SHP77 (cell line): ENCODE data around the gene AFG1L.
"Not testable (repeated sequence)": the region's sequence is repeated elsewhere in the genome, so short reads cannot be mapped to it uniquely, and the experiment has no call there.

ENCODE experiments used
- DNase-seq, 2 experiments: peaks; one replicate each; lab custom pipeline; 2025; lab: John Stamatoyannopoulos, UW

The AFG1L gene

GRCh38 chr6:108416047-108416833, 121.4 kb downstream of the AFG1L start:
- not testable (repeated sequence) for DNase-seq

DNA sequence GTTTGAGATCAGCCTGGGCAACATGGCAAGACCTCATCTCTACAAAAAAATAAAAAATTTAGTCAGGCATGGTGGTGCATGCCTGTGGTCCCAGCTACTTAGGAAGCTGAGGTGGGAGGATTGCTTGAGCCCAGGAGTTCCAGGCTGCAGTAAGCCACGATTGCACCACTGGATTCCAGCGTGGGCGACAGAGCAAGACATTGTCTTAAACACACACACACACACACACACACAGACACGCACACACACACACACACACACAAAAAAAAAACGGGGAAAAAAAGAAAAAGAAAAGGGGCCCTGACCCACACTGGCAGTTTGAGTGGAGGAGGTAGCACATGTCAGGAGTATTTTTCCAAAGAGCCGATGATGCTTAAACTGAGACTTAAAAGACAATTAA, 122.2 kb downstream of the AFG1L start:
- no peak for DNase-seq

DNA sequence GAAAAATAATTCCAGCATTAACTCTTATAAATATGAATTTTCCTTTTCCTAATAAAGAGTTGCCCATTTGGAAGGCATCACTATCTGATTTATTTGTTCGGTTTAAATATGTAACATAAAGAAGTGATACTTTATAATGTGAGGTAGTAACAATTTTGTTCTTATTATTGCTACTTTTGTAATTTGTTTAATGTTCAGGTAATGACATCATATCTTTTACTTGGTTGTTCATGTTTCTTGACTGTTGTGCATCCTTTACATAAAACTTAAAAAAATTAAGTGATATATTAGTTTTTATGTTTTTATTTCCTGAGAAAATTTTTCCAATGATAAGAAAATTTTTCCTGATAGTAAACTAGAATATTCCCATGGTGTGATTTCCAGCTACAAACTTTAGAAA, 124.6 kb downstream of the AFG1L start:
- DNase-seq, result no peak

DNA sequence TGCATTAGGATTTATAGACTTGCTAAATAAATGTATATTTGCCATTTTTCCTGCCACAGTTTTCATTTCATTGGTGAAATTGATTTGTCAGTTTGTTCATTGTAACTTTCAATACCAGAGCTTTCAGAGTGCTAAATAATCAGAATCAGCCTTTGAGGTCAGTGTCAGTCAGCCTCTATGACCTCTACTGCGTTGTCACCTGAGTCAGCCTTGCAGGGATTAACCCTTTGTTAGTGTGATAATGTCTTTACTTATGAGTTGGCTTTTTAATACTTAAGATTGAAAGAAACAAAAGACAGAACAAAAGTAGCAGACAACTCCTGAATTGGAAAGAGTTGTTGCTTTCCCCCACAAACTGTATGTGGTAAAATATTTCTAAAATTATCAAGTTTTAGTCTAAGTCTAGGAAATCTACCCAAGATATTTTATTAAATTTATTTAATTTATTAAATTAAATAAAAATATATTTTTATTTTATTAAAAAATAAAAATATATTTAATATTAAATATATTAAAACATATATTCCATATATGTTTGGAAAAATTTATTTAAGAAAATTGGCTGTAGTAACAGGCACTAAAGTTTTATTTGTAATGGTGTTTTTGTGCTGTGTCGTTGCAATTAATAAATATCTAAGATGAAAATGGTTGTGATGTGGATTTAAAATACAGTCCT, 125.2 kb downstream of the AFG1L start:
- DNase-seq, result no peak

GRCh38 chr6:108421366-108421765, 126.5 kb downstream of the AFG1L start:
- no peak for DNase-seq

- DNase-seq, result no peak
Observed at GRCh38 chr6:108423982-108424705, 129.3 kb downstream of the AFG1L start.

- DNase-seq, result no peak
Observed at GRCh38 chr6:108425428-108425827, 130.6 kb downstream of the AFG1L start.

DNA sequence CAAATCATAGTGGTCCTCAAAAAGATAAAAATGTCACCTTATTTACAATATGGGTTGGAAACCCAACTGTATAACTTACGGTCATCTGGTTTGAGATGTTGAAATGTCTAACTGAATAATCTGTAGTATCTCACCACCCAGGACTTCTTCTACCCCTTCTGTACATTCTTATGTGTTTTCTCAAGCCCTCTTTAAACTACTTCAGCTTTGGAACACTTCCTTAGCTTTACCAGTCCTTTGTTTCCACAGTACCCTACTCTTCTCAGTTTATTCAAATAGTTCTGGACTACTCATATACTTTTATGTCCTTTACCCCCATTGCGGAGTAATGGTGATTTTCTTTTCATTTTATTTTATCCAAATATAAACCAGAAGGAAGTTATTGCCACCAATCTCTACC, 137.3 kb downstream of the AFG1L start:
- DNase-seq, result no peak

DNA sequence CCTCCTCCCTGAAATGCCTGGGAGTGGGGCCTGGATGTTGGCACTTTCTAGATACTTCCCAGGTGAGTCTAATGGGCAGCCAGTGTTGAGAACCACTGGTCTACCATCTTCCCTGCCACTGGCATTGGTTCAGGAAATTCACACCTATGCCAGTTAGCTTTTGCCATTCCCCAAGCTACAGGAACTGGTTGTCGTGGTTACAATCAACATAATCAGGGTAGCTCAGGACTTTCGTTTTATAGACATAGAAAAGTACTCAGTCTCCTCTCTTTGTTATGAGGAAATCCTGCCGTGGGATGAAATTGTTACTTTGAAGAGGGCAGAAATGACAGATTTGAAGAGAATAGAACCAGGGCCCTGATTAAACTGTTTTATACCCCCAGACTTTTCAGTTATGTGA, 137.9 kb downstream of the AFG1L start:
- no peak for DNase-seq

GRCh38 chr6:108434222-108434621, 139.4 kb downstream of the AFG1L start:
- no peak for DNase-seq

DNA sequence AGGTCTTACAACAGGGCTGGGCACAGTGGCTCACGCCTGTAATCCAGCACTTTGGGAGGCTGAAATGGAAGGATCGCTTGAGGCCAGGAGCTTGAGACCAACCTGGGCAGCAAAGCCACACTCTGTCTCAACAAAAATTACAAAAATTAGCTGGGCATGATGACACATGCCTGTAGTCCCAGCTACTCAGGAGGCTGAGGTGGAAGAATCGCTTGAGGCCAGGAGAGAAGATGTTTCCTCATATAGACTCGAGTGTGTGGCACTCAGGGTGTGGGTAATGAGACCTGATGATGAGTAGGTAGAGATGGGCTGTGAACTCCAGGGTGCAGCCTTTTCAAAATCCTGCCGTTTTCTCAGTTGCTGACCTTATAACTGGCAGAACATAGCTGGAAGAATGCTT, 140.5 kb downstream of the AFG1L start:
- DNase-seq, result no peak

GRCh38 chr6:108436771-108437170, 141.9 kb downstream of the AFG1L start:
- DNase-seq, result no peak

DNA sequence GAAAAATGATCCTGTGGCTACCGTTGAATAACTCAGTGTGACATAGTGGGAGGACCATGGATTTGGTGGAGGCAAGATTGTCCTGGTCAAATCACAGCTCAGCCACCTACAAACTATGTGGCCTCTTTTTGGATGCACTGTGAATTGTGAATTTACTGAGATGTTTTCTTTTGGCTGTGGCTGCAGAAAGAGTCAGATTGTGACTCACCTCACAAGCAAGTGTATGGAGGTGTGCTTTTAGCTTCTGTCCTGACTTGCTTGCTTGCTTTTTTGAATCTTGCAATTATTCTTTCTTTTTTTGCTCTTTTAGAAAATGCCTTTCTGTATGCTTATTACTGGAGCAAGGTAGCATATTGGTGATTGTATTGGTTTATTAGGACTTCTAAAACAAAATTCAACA, 143.0 kb downstream of the AFG1L start:
- DNase-seq, result no peak

GRCh38 chr6:108438918-108439317, 144.1 kb downstream of the AFG1L start:
- DNase-seq, result no peak

DNA sequence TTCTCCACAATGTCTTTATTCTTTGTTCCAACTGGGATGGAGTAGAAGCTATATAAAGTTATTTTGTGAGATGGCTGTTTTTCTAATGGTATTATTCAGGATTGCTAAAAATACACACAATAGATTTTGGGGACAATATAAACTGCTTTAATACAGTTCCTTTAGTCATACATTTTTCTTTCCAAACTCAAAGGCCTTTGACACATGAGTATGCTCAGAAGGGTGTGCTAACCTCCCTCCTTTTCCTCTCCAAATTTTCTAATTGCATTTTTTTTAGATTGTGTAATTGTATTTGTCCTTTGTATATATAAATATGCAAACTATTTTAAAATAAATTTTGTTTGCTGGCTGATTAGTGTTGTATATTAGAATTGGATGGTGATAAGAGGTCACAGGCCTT, 146.3 kb downstream of the AFG1L start:
- DNase-seq, result no peak

GRCh38 chr6:108442770-108443520, 148.1 kb downstream of the AFG1L start:
- DNase-seq, result no peak

DNA sequence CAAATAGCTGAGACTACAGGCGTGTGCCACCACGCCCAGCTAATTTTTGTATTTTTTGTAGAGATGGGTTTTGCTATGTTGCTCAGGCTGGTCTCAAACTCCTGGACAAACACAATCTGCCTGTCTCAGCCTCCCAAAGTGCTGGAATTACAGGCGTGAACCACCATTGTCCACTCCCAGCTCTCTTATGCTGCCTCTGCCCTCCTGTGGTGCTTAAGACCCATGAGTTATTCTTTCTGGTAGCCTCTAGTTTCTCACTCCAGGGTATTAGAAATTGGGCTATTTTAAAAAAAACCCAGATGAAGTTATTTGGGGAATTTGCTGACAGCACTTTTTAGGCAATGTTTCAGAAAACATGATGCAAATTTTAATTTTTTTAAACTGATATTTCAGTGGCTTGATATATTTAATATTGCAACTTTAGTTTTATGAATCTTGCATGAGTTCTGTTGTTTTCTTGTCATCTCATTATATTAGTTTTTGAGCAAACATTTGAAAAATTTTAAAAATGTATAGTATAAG, 151.8 kb downstream of the AFG1L start:
- DNase-seq, result no peak

DNA sequence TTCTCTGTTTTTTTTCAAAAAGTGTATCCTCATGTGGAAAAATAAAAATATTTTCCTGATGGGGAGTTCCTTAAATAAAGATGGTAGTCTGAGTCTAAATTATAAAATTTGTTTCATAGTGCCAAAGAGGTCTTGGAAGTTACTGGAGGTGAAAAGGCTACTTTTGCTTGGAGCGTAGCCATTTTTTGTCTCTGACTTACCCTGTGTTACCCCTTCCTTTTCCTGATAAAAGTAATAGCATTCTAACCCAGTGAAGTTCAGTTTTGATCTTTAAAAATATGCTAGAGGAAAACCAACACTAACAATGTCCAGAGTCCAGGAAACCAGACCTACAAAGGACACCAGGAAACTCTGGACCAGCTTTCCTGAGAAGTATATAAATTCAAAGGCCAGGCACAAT, 153.6 kb downstream of the AFG1L start:
- no peak for DNase-seq

- DNase-seq, result not testable (repeated sequence)
Observed at GRCh38 chr6:108449717-108450116, 154.9 kb downstream of the AFG1L start.

- no peak for DNase-seq
Observed at GRCh38 chr6:108451816-108452215, 157.0 kb downstream of the AFG1L start.

DNA sequence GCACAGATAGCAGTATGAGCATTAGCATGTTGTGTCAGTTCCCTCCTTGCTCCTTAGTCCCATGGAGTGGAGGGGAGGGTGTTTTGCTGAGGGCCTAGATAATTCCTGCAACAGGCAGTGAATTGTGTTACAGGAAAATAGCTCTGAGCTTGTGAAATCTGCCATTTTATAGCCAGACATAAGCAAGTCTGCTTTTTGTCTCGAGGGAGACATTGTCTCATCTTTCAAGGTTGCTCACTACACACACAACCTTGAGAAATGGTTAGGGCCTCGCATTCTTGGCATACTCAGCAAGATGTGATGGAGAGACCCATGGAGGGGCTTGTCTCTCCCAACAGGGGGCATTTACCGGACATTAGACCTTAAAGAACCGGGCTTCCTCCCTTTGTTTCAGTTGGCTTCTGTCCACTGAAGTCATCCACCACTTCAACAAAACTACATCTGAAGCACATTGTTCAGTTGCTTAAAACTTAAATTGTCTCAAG, 157.9 kb downstream of the AFG1L start:
- DNase-seq, result no peak
